Neural cell (in vitro differentiated cells): ENCODE results near the gene PHTF2. TPM values are rescaled to one million over a fixed set of nuclear protein-coding genes. Genes with fewer than 3 reads are reported as not detected.
"Not testable (repeated sequence)": the region's sequence is repeated elsewhere in the genome, so short reads cannot be mapped to it uniquely, and the experiment has no call there.

Experiments
- H2AFZ ChIP-seq: fragments of 200-600, 300-800 bp; sonication (generic), shearing (Covaris generic); 2 replicates; pipeline ENCODE4 v1.6.0; 2014; ENCODE audit warnings: low read depth, mild to moderate bottlenecking, antibody characterized with exemption, low read length, moderate library complexity
- H3F3A ChIP-seq: fragments of 200-600 bp; shearing (Covaris generic); 2 replicates; pipeline ENCODE4 v1.6.1; 2016; ENCODE audit warnings: mild to moderate bottlenecking, moderate library complexity, mixed read lengths, antibody characterized with exemption, low read length; ENCODE audit not compliant: insufficient read depth, poor library complexity, severe bottlenecking
- H3K27ac ChIP-seq: fragments of 200-600, 300-800 bp; sonication (generic), shearing (Covaris generic); 2 replicates; pipeline ENCODE4 v1.5.1; 2014; ENCODE audit warnings: mild to moderate bottlenecking, low read length, moderate library complexity
- H3K27me3 ChIP-seq: fragments of 300-800, 200-600 bp; sonication (generic), shearing (Covaris generic); 2 replicates; pipeline ENCODE4 v1.6.0; 2014; ENCODE audit warnings: mild to moderate bottlenecking, low read depth, low read length, moderate library complexity; ENCODE audit not compliant: insufficient read depth
- H3K36me3 ChIP-seq: fragments of 300-800, 200-600 bp; sonication (generic), shearing (Covaris generic); 2 replicates; pipeline ENCODE4 v1.5.1; 2014; ENCODE audit warnings: mild to moderate bottlenecking, antibody characterized with exemption, low read length, moderate library complexity; ENCODE audit not compliant: insufficient read depth
- H3K4me2 ChIP-seq: fragments of 300-800, 200-600 bp; sonication (generic), shearing (Covaris generic); 2 replicates; pipeline ENCODE4 v1.6.0; 2014; ENCODE audit warnings: mild to moderate bottlenecking, low read length
- H3K4me3 ChIP-seq: fragments of 300-800, 200-600 bp; sonication (generic), shearing (Covaris generic); 2 replicates; pipeline ENCODE4 v1.5.1; 2014; ENCODE audit warnings: mild to moderate bottlenecking, low read length, moderate library complexity
- H3K79me2 ChIP-seq: fragments of 200-600 bp; shearing (Covaris generic); replicated peaks from 2 replicates; pipeline ENCODE4 v1.6.0; 2014; ENCODE audit warnings: mild to moderate bottlenecking, low read length, moderate library complexity; ENCODE audit not compliant: insufficient read depth
- H3K9ac ChIP-seq: fragments of 300-800, 200-600 bp; sonication (generic), shearing (Covaris generic); 2 replicates; pipeline ENCODE4 v1.6.1; 2016; ENCODE audit warnings: mild to moderate bottlenecking, low read length, mixed read lengths
- H3K9me2 ChIP-seq: fragments of 200-600 bp; shearing (Covaris generic); 2 replicates; pipeline ENCODE4 v1.6.1; 2016; ENCODE audit warnings: mild to moderate bottlenecking, low read length, mixed read lengths; ENCODE audit not compliant: insufficient read depth
- H3K9me3 ChIP-seq: fragments of 200-600, 300-800 bp; sonication (generic), shearing (Covaris generic); 2 replicates; pipeline ENCODE4 v1.6.1; 2016; ENCODE audit warnings: mild to moderate bottlenecking, mixed run types, low read length, moderate library complexity, mixed read lengths
- H4K20me1 ChIP-seq: fragments of 200-600 bp; shearing (Covaris generic); 2 replicates; pipeline ENCODE4 v1.6.1; 2016; ENCODE audit warnings: mild to moderate bottlenecking, mixed run types; ENCODE audit not compliant: insufficient read depth
- EP300 ChIP-seq: fragments of 450-650 bp; conservative IDR thresholded peaks from 2 replicates; pipeline ENCODE4 v1.6.1; 2014; ENCODE audit warnings: antibody characterized with exemption, mild to moderate bottlenecking, moderate library complexity; ENCODE audit not compliant: poor library complexity, severe bottlenecking
- EZH2 ChIP-seq: fragments of 200-600, 300-800 bp; shearing (Covaris generic), sonication (generic); IDR thresholded peaks from 2 replicates; pipeline ENCODE4 v1.6.1; 2014; ENCODE audit warnings: antibody characterized with exemption, low read length, borderline replicate concordance, mild to moderate bottlenecking; ENCODE audit not compliant: insufficient read depth, poor library complexity, severe bottlenecking
- MXI1 ChIP-seq: fragments of 450-650 bp; conservative IDR thresholded peaks from 2 replicates; pipeline ENCODE4 v1.6.1; 2014; ENCODE audit warnings: antibody characterized with exemption, mild to moderate bottlenecking; ENCODE audit not compliant: poor library complexity, severe bottlenecking
- POLR2AphosphoS5 ChIP-seq: IDR thresholded peaks from 2 replicates; pipeline ENCODE4 v1.6.1; 2012
- RAD21 ChIP-seq: fragments of 450-650 bp; conservative IDR thresholded peaks from 2 replicates; pipeline ENCODE4 v1.6.1; 2014; ENCODE audit warnings: antibody characterized with exemption, mild to moderate bottlenecking, moderate library complexity
- SMC3 ChIP-seq: fragments of 450-650 bp; conservative IDR thresholded peaks from 2 replicates; pipeline ENCODE4 v1.6.1; 2014; ENCODE audit warnings: antibody characterized with exemption, mild to moderate bottlenecking, moderate library complexity; ENCODE audit not compliant: poor library complexity
- TAF1 ChIP-seq: IDR thresholded peaks from 2 replicates; pipeline ENCODE4 v1.6.1; 2012; ENCODE audit warnings: low read depth
- polyA plus RNA-seq: library from polyadenylated mRNA; depleted of rRNA; stranded (reverse); fragments of >200 nt; gene quantifications from 2 replicates; pipeline ENCODE4 v1.2.3, GENCODE V29; 2014
- TF ChIP-seq, protein P1 (sequence below): IDR thresholded peaks from 2 replicates; pipeline ENCODE4 v1.6.1; 2012; ENCODE audit warnings: borderline replicate concordance
- TF ChIP-seq, protein P2 (sequence below): fragments of 450-650 bp; IDR thresholded peaks from 2 replicates; pipeline ENCODE4 v1.5.1; 2014; ENCODE audit warnings: antibody characterized with exemption, mild to moderate bottlenecking, moderate library complexity; ENCODE audit not compliant: poor library complexity, severe bottlenecking

Gene PHTF2
- polyA plus RNA-seq, 1 donor from 2014 or later: 34.4 TPM

DNA sequence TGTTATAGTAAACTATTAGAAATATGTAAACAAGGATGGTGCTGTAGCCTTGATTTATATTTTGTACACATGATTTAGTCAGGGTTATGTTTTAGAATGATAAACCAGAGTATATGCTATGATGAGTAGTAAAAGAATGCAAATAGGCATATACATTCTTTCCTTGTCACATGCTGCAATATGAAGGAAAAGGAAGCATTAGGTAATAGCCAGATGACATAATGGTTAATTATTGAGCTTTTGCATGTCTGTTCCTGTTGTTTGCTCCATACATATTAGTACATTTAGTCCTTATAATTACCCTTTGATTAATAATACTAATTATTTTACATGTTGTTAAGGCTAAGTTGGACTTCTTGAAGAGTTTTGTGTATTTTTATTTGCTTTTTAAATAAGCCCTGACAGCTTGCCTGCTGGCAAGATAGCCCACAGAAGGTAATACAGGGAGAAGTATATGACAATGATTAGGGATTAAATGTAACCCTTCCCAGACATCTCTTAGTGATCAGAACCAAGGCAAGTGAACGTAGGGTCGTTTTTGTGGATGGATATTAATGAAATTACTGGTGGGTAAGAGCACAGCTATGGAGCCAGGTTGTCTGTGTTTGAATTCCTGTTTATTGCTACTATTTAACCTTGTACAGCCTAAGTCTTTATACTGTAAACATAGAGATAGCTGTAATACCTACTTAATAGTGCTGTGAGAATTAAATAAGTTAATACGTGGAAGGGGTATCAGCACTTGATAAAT, 68.4 kb downstream of the PHTF2 start:
- no peak overlapping the region for H3K4me2 ChIP-seq
- H3K79me2 ChIP-seq: no peaks in the 10 kb centered on the region

DNA sequence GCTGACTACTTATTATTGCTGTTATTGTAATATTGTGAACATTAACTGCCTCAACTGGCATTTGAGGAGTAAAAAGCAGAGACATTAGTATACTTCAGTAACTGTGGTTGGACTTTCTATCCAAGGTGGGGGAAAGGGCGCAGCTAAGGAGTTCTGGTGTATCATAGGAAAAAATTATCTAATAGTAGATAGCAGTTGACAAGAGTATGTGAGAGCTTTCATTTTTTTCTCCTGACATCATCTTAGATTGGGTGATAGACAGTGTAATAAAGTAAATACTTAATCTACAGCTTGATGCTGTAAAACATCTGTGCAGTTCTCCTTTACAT, 68.9 kb downstream of the PHTF2 start:
- H3K9ac ChIP-seq: no peak overlapping the region
- no peak for TF ChIP-seq EP300
- no peak for TF ChIP-seq SMC3
- no peak for TF ChIP-seq EZH2
- TF ChIP-seq MXI1: no peak
- TF ChIP-seq, protein P1, sequence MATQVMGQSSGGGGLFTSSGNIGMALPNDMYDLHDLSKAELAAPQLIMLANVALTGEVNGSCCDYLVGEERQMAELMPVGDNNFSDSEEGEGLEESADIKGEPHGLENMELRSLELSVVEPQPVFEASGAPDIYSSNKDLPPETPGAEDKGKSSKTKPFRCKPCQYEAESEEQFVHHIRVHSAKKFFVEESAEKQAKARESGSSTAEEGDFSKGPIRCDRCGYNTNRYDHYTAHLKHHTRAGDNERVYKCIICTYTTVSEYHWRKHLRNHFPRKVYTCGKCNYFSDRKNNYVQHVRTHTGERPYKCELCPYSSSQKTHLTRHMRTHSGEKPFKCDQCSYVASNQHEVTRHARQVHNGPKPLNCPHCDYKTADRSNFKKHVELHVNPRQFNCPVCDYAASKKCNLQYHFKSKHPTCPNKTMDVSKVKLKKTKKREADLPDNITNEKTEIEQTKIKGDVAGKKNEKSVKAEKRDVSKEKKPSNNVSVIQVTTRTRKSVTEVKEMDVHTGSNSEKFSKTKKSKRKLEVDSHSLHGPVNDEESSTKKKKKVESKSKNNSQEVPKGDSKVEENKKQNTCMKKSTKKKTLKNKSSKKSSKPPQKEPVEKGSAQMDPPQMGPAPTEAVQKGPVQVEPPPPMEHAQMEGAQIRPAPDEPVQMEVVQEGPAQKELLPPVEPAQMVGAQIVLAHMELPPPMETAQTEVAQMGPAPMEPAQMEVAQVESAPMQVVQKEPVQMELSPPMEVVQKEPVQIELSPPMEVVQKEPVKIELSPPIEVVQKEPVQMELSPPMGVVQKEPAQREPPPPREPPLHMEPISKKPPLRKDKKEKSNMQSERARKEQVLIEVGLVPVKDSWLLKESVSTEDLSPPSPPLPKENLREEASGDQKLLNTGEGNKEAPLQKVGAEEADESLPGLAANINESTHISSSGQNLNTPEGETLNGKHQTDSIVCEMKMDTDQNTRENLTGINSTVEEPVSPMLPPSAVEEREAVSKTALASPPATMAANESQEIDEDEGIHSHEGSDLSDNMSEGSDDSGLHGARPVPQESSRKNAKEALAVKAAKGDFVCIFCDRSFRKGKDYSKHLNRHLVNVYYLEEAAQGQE: no peak
- TF ChIP-seq RAD21: no peak
- no peak for TF ChIP-seq TAF1
- TF ChIP-seq, protein P2, sequence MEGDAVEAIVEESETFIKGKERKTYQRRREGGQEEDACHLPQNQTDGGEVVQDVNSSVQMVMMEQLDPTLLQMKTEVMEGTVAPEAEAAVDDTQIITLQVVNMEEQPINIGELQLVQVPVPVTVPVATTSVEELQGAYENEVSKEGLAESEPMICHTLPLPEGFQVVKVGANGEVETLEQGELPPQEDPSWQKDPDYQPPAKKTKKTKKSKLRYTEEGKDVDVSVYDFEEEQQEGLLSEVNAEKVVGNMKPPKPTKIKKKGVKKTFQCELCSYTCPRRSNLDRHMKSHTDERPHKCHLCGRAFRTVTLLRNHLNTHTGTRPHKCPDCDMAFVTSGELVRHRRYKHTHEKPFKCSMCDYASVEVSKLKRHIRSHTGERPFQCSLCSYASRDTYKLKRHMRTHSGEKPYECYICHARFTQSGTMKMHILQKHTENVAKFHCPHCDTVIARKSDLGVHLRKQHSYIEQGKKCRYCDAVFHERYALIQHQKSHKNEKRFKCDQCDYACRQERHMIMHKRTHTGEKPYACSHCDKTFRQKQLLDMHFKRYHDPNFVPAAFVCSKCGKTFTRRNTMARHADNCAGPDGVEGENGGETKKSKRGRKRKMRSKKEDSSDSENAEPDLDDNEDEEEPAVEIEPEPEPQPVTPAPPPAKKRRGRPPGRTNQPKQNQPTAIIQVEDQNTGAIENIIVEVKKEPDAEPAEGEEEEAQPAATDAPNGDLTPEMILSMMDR: no peak
- TF ChIP-seq POLR2AphosphoS5: no peak

More for the DNA sequence above, 68.4 kb downstream of the PHTF2 start:
- Histone ChIP-seq H3K36me3 (no peaks in the 10 kb centered on the region), H3K4me3 (no peak overlapping the region), H4K20me1 (no peaks in the 10 kb centered on the region), H3F3A (no peaks in the 10 kb centered on the region), H3K9me2 (no peaks in the 10 kb centered on the region), H3K27me3 (no peaks in the 10 kb centered on the region), H2AFZ (no peak overlapping the region), H3K9ac (no peak overlapping the region), H3K27ac (no peak overlapping the region), H3K9me3 (no peaks in the 10 kb centered on the region)
- TF ChIP-seq SMC3: no peak
- TF ChIP-seq, protein P2: no peak
- no peak for TF ChIP-seq RAD21
- TF ChIP-seq POLR2AphosphoS5: no peak
- TF ChIP-seq EP300: no peak
- TF ChIP-seq, protein P1: no peak
- no peak for TF ChIP-seq TAF1
- no peak for TF ChIP-seq EZH2
- no peak for TF ChIP-seq MXI1

DNA sequence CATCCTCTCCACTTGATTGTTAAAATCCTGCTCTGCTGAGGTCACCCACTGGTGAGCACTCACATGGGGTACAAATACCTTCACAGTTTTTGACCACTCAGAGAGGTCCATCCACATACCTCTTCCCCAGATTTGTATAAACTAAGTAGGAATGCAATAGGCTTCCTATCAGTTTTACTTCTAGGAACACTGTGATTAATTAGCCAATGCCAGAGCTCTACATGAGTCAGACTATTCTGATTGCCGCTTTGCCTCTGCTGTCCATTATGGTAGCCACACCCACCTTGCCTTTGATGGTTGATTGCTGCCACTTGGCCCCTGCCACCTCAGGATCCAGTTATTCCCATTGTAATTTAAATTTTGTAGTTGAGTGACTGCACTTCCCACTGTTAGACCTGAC, 73.7 kb downstream of the PHTF2 start:
- H3K9me2 ChIP-seq, H3K4me3 ChIP-seq, H2AFZ ChIP-seq, H3K27me3 ChIP-seq, H3F3A ChIP-seq, H3K9me3 ChIP-seq, H3K9ac ChIP-seq, H3K27ac ChIP-seq, H3K79me2 ChIP-seq, H4K20me1 ChIP-seq, H3K4me2 ChIP-seq, H3K36me3 ChIP-seq: not testable (repeated sequence)

More for the DNA sequence above, 68.9 kb downstream of the PHTF2 start:
- H3K4me3 ChIP-seq: no peak overlapping the region
- no peak overlapping the region for H3K4me2 ChIP-seq
- H4K20me1 ChIP-seq: no peaks in the 10 kb centered on the region
- H3K27me3 ChIP-seq: no peaks in the 10 kb centered on the region
- no peaks in the 10 kb centered on the region for H3K9me2 ChIP-seq
- no peak overlapping the region for H3K27ac ChIP-seq
- no peaks in the 10 kb centered on the region for H3K36me3 ChIP-seq
- no peak overlapping the region for H2AFZ ChIP-seq
- H3K79me2 ChIP-seq: no peaks in the 10 kb centered on the region
- H3F3A ChIP-seq: no peaks in the 10 kb centered on the region
- H3K9me3 ChIP-seq: no peaks in the 10 kb centered on the region
